GM12892 (cell line): Measurements from ENCODE around the gene PTRH1.

Source experiments
- POLR2A ChIP-seq: IDR thresholded peaks from 2 replicates; pipeline ENCODE4 v1.6.1; 2011; ENCODE audit warnings: low read depth, low read length, control low read depth
- TAF1 ChIP-seq: IDR thresholded peaks from 2 replicates; pipeline ENCODE4 v1.6.1; 2011; ENCODE audit warnings: low read depth, mild to moderate bottlenecking, control low read depth, low read length, borderline replicate concordance

DNA sequence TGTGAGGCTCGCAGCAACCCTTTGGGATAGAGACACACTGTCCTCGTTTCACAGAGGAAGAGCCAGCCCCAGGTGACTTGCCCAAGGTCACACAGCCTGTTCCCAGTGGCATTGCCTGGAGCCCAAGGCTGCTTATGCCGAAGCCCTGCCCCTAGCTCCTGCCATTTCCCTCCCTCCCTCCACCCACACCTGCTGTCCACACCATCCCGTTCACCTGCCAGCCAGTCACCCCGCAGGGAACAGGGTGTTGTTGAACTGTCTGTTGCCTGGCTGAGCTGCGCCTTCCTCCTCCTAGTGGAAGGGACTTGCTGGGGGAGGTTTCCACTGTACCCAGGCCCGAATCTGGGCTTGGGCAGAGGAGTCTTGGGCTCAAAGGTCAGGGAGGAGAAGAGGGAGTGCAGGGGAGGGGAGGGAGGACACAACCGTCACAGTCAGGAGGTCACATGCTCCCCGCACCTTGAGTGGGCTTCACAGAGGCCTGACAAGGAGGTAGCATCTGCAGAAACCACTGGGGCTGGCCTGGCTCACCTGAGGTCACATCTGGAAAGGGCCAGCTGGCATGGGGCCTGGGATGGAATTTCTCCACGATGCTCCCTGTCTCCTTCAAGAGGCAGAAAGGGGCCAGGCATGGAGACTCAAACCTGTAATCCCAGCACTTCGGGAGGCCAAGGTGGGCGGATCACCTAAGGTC, 6.7 kb upstream of the PTRH1 start:
- no peak for TF ChIP-seq POLR2A
- TF ChIP-seq TAF1 = no peak
